GM23338 (cell line): ENCODE data around the gene EFCAB12.

ENCODE experiments used
- EZH2 ChIP-seq: fragments of 200-600 bp; sonication (generic); IDR thresholded peaks from one replicate; pipeline ENCODE4 v1.8.0; 2017; ENCODE audit warnings: antibody characterized with exemption, mild to moderate bottlenecking, low read depth; ENCODE audit not compliant: unreplicated experiment
- POLR2AphosphoS5 ChIP-seq: IDR thresholded peaks from 2 replicates; pipeline ENCODE4 v1.6.1; 2016; ENCODE audit warnings: antibody characterized with exemption, low read depth
- ZNF114 ChIP-seq: fragments of 250-450 bp; sonication (Bioruptor Pico); IDR thresholded peaks from 2 replicates; pipeline ENCODE4 v1.5.0; 2020; ENCODE audit warnings: mild to moderate bottlenecking, moderate library complexity
- ZNF331 ChIP-seq: fragments of 250-450 bp; sonication (Bioruptor Pico); IDR thresholded peaks from 2 replicates; pipeline ENCODE4 v1.5.0; 2020; ENCODE audit warnings: low read depth, mild to moderate bottlenecking, moderate library complexity
- TF ChIP-seq, protein P1 (sequence below), 2 experiments: fragments of 200-600 bp in 1 of 2; sonication (generic) in 1 of 2; conservative IDR thresholded peaks; 2 replicates each; pipeline versions ENCODE4 v1.5.1 to v1.6.1; 2016 to 2017; ENCODE audit warnings: antibody characterized with exemption in 2 of 2, low read depth in 2 of 2, mild to moderate bottlenecking in 2 of 2, moderate library complexity in 1 of 2
- TF ChIP-seq, protein P2 (sequence below): IDR thresholded peaks from 2 replicates; pipeline ENCODE4 v1.6.1; 2016; ENCODE audit warnings: antibody characterized with exemption

DNA sequence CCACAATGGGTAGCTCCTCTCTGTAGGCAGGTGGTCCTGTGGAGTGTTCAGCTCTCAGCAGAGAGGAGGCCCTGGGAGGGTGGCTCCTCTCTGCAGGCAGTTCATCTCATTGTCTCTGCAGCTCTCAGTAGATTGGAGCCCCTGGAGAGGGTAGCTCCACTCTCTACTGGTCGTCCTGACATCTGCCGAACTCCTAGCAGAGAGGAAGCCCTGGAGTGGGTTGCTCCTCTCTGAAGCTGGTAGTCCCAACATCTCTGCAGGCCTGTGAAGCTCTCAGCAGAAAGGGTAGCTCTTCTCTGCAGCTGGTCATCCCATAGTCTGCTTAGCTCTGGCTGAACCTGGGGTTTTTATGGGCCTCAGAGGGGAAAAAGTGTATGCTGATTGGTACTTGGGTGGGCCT is 50.8 kb downstream of the EFCAB12 start:
- TF ChIP-seq, protein P1, sequence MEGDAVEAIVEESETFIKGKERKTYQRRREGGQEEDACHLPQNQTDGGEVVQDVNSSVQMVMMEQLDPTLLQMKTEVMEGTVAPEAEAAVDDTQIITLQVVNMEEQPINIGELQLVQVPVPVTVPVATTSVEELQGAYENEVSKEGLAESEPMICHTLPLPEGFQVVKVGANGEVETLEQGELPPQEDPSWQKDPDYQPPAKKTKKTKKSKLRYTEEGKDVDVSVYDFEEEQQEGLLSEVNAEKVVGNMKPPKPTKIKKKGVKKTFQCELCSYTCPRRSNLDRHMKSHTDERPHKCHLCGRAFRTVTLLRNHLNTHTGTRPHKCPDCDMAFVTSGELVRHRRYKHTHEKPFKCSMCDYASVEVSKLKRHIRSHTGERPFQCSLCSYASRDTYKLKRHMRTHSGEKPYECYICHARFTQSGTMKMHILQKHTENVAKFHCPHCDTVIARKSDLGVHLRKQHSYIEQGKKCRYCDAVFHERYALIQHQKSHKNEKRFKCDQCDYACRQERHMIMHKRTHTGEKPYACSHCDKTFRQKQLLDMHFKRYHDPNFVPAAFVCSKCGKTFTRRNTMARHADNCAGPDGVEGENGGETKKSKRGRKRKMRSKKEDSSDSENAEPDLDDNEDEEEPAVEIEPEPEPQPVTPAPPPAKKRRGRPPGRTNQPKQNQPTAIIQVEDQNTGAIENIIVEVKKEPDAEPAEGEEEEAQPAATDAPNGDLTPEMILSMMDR (conservative IDR thresholded peaks at IDR 0.05; ENCODE audit: low read depth in 2 of 2) = no peak
- no peak for TF ChIP-seq ZNF331 (CRISPR knock-in tag)
- no peak for TF ChIP-seq POLR2AphosphoS5
- no peak for TF ChIP-seq ZNF114
- TF ChIP-seq EZH2 = no peak
- TF ChIP-seq, protein P2, sequence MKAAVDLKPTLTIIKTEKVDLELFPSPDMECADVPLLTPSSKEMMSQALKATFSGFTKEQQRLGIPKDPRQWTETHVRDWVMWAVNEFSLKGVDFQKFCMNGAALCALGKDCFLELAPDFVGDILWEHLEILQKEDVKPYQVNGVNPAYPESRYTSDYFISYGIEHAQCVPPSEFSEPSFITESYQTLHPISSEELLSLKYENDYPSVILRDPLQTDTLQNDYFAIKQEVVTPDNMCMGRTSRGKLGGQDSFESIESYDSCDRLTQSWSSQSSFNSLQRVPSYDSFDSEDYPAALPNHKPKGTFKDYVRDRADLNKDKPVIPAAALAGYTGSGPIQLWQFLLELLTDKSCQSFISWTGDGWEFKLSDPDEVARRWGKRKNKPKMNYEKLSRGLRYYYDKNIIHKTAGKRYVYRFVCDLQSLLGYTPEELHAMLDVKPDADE = no peak
